ENCODE data around the gene RHOB. TPM values are rescaled to one million over a fixed set of nuclear protein-coding genes. Genes with fewer than 3 reads are reported as not detected.

RHOB gene
- polyA plus RNA-seq, 3 donors from 2014 or later = 0.91 to 4.8 (median 4.4) TPM

GRCh38 chr2:20448246-20448976, 1.5 kb downstream of the RHOB start:
- H3K4me3 Mint-ChIP-seq = peak overlapping the region; percentile 86 to 91 (median 89)
- H3K9me3 Mint-ChIP-seq = no peaks in the 10 kb centered on the region
- peaks cover 16 to 23% of the 10 kb centered on the region in 2 donors for H3K4me1 Mint-ChIP-seq
- peak overlapping the region in 1 of 6 donors; percentile 60 for H3K27ac Mint-ChIP-seq
- DNase-seq = no peak
- H3K27me3 Mint-ChIP-seq (ENCODE audit: low read depth in 3 of 3) = peaks cover 6 to 13% (median 9%) of the 10 kb centered on the region in 3 donors
- peaks cover 0 to 3% (median 3%) of the 10 kb centered on the region in 3 donors for H3K36me3 Mint-ChIP-seq

- peaks cover 6 to 14% (median 8%) of the 10 kb centered on the region in 3 donors for H3K27me3 Mint-ChIP-seq (ENCODE audit: low read depth in 3 of 3)
- peaks cover 0 to 3% (median 3%) of the 10 kb centered on the region in 3 donors for H3K36me3 Mint-ChIP-seq
- peak overlapping the region; percentile 27 to 91 (median 86) for H3K4me3 Mint-ChIP-seq
- no peak for DNase-seq
- no peak overlapping the region for H3K27ac Mint-ChIP-seq
- H3K4me1 Mint-ChIP-seq = peaks cover 16 to 23% of the 10 kb centered on the region in 2 donors
- no peaks in the 10 kb centered on the region for H3K9me3 Mint-ChIP-seq
Observed at GRCh38 chr2:20448977-20449306, 2.1 kb downstream of the RHOB start.

- peaks cover 0 to 3% (median 3%) of the 10 kb centered on the region in 3 donors for H3K36me3 Mint-ChIP-seq
- H3K4me1 Mint-ChIP-seq = peaks cover 16 to 23% of the 10 kb centered on the region in 2 donors
- no peak for DNase-seq
- peaks cover 6 to 14% (median 6%) of the 10 kb centered on the region in 3 donors for H3K27me3 Mint-ChIP-seq (ENCODE audit: low read depth in 3 of 3)
- H3K4me3 Mint-ChIP-seq = peak overlapping the region in 4 of 5 donors; percentile 8 to 70 (median 58)
- H3K27ac Mint-ChIP-seq = no peak overlapping the region
- no peaks in the 10 kb centered on the region for H3K9me3 Mint-ChIP-seq
Observed at GRCh38 chr2:20449501-20450200, 2.8 kb downstream of the RHOB start.

- Mint-ChIP-seq H3K36me3 (peaks cover 0 to 3% (median 3%) of the 10 kb centered on the region in 3 donors), H3K27me3 (ENCODE audit: low read depth in 3 of 3) (peaks cover 6 to 11% (median 6%) of the 10 kb centered on the region in 3 donors), H3K9me3 (no peaks in the 10 kb centered on the region), H3K4me1 (peaks cover 16 to 23% of the 10 kb centered on the region in 2 donors), H3K4me3 (no peak overlapping the region), H3K27ac (no peak overlapping the region)
- no peak for DNase-seq
Observed at GRCh38 chr2:20450201-20450999, 3.5 kb downstream of the RHOB start.

- no peak for DNase-seq
- H3K27me3 Mint-ChIP-seq (ENCODE audit: low read depth in 3 of 3) = peaks cover 6 to 9% (median 6%) of the 10 kb centered on the region in 3 donors
- peak overlapping the region in 1 of 6 donors; percentile 24 for H3K27ac Mint-ChIP-seq
- peaks cover 16 to 23% of the 10 kb centered on the region in 2 donors for H3K4me1 Mint-ChIP-seq
- H3K4me3 Mint-ChIP-seq = no peak overlapping the region
- no peaks in the 10 kb centered on the region for H3K9me3 Mint-ChIP-seq
- peaks cover 0 to 3% (median 3%) of the 10 kb centered on the region in 3 donors for H3K36me3 Mint-ChIP-seq
Observed at GRCh38 chr2:20451000-20451290, 4.1 kb downstream of the RHOB start.

- peaks cover 0 to 3% (median 3%) of the 10 kb centered on the region in 3 donors for H3K36me3 Mint-ChIP-seq
- peak overlapping the region in 1 of 6 donors; percentile 24 for H3K27ac Mint-ChIP-seq
- no peak for DNase-seq
- no peaks in the 10 kb centered on the region for H3K9me3 Mint-ChIP-seq
- peaks cover 5 to 6% (median 6%) of the 10 kb centered on the region in 3 donors for H3K27me3 Mint-ChIP-seq (ENCODE audit: low read depth in 3 of 3)
- H3K4me3 Mint-ChIP-seq = no peak overlapping the region
- H3K4me1 Mint-ChIP-seq = peaks cover 13 to 20% of the 10 kb centered on the region in 2 donors
Observed at GRCh38 chr2:20451341-20451740, 4.5 kb downstream of the RHOB start.

- Mint-ChIP-seq H3K27ac (no peak overlapping the region), H3K36me3 (peaks cover 0 to 3% (median 3%) of the 10 kb centered on the region in 3 donors), H3K9me3 (no peaks in the 10 kb centered on the region), H3K27me3 (ENCODE audit: low read depth in 3 of 3) (peaks cover 2 to 4% (median 3%) of the 10 kb centered on the region in 3 donors), H3K4me3 (no peak overlapping the region), H3K4me1 (peaks cover 12 to 18% of the 10 kb centered on the region in 2 donors)
- DNase-seq = no peak
Observed at GRCh38 chr2:20451761-20452499, 5.1 kb downstream of the RHOB start.

GRCh38 chr2:20452551-20452950, 5.7 kb downstream of the RHOB start:
- Mint-ChIP-seq H3K4me1 (peaks cover 10 to 18% of the 10 kb centered on the region in 2 donors), H3K27ac (no peak overlapping the region), H3K9me3 (no peaks in the 10 kb centered on the region), H3K4me3 (no peak overlapping the region), H3K36me3 (peaks cover 0 to 3% (median 3%) of the 10 kb centered on the region in 3 donors), H3K27me3 (ENCODE audit: low read depth in 3 of 3) (peaks cover 2 to 10% (median 3%) of the 10 kb centered on the region in 3 donors)
- DNase-seq = no peak

GRCh38 chr2:20453087-20453486, 6.2 kb downstream of the RHOB start:
- Mint-ChIP-seq H3K4me1 (peaks cover 7 to 18% of the 10 kb centered on the region in 2 donors), H3K4me3 (no peak overlapping the region), H3K27me3 (ENCODE audit: low read depth in 3 of 3) (peaks cover 0 to 10% (median 3%) of the 10 kb centered on the region in 3 donors), H3K36me3 (peaks cover 0 to 3% (median 3%) of the 10 kb centered on the region in 3 donors), H3K27ac (no peak overlapping the region), H3K9me3 (no peaks in the 10 kb centered on the region)
- no peak for DNase-seq

- Mint-ChIP-seq H3K4me3 (no peak overlapping the region), H3K27me3 (ENCODE audit: low read depth in 3 of 3) (peaks cover 2 to 12% (median 3%) of the 10 kb centered on the region in 3 donors), H3K36me3 (peaks cover 0 to 3% (median 2%) of the 10 kb centered on the region in 3 donors), H3K9me3 (no peaks in the 10 kb centered on the region), H3K27ac (no peak overlapping the region), H3K4me1 (peaks cover 3 to 6% of the 10 kb centered on the region in 2 donors)
- DNase-seq = no peak
Observed at GRCh38 chr2:20454036-20454981, 7.4 kb downstream of the RHOB start.

GRCh38 chr2:20455076-20455587, 8.3 kb downstream of the RHOB start:
- Mint-ChIP-seq H3K36me3 (peaks cover 0 to 3% (median 0%) of the 10 kb centered on the region in 3 donors), H3K27me3 (ENCODE audit: low read depth in 3 of 3) (peaks cover 3 to 12% (median 3%) of the 10 kb centered on the region in 3 donors), H3K4me3 (no peak overlapping the region)

GRCh38 chr2:20456116-20456571, 9.3 kb downstream of the RHOB start:
- Mint-ChIP-seq H3K9me3 (no peaks in the 10 kb centered on the region), H3K4me3 (no peak overlapping the region), H3K27ac (no peak overlapping the region), H3K4me1 (peaks cover 0 to 2% of the 10 kb centered on the region in 2 donors), H3K27me3 (ENCODE audit: low read depth in 3 of 3) (peaks cover 3 to 18% (median 9%) of the 10 kb centered on the region in 3 donors), H3K36me3 (peaks cover 0 to 3% (median 0%) of the 10 kb centered on the region in 3 donors)
- DNase-seq = no peak

More at GRCh38 chr2:20455076-20455587, 8.3 kb downstream of the RHOB start:
- no peak overlapping the region for H3K27ac Mint-ChIP-seq
- no peak for DNase-seq
- peaks cover 0 to 2% of the 10 kb centered on the region in 2 donors for H3K4me1 Mint-ChIP-seq
- no peaks in the 10 kb centered on the region for H3K9me3 Mint-ChIP-seq

All from immature natural killer cell (primary cell).